Gastroesophageal sphincter (tissue), 3 donors: ENCODE results near the gene C1QTNF9B.
"Not testable (repeated sequence)": the region's sequence is repeated elsewhere in the genome, so short reads cannot be mapped to it uniquely, and the experiment has no call there.

Experiments used
- EP300 ChIP-seq: sonication (generic); formaldehyde crosslinking; IDR thresholded peaks from one replicate; pipeline ENCODE4 v1.6.1; 2017; ENCODE audit warnings: antibody characterized with exemption, mild to moderate bottlenecking
- TF ChIP-seq, protein P1 (sequence below), 4 experiments: fragments of 200-600 bp in 2 of 4; fragments of 450-650 bp in 2 of 4; sonication (generic) in 1 of 4; IDR thresholded peaks; one replicate each; pipeline ENCODE4 v1.5.1; 2017 to 2019; ENCODE audit warnings: antibody characterized with exemption in 4 of 4, mild to moderate bottlenecking in 2 of 4, moderate library complexity in 2 of 4

DNA sequence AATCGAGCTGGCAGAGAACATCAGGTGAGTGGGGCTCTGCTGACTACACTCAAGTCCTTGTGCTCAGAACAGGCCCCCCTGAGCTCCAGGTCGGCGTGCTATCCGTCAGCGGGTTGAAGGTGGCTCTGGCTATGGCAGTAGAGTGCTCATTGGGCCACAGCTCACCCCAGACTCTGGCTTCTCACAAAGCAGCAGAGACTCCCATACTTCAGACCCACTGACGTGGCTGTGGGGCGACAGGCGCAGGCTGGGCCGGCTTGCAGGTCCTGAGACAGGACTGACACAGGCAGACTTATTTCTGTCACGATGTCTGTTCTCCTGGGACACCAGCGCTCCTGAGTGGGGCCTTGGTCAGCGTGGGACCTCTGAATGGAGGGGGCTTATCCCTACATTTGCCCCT lies 2.6 kb downstream of the C1QTNF9B start:
- TF ChIP-seq, protein P1, sequence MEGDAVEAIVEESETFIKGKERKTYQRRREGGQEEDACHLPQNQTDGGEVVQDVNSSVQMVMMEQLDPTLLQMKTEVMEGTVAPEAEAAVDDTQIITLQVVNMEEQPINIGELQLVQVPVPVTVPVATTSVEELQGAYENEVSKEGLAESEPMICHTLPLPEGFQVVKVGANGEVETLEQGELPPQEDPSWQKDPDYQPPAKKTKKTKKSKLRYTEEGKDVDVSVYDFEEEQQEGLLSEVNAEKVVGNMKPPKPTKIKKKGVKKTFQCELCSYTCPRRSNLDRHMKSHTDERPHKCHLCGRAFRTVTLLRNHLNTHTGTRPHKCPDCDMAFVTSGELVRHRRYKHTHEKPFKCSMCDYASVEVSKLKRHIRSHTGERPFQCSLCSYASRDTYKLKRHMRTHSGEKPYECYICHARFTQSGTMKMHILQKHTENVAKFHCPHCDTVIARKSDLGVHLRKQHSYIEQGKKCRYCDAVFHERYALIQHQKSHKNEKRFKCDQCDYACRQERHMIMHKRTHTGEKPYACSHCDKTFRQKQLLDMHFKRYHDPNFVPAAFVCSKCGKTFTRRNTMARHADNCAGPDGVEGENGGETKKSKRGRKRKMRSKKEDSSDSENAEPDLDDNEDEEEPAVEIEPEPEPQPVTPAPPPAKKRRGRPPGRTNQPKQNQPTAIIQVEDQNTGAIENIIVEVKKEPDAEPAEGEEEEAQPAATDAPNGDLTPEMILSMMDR (IDR thresholded peaks at IDR 0.05): not testable (repeated sequence)
- not testable (repeated sequence) for TF ChIP-seq EP300
